ENCODE data around the gene SCN5A.
"Not testable (repeated sequence)": the region's sequence is repeated elsewhere in the genome, so short reads cannot be mapped to it uniquely, and the experiment has no call there.

SCN5A gene

GRCh38 chr3:38578551-38578950, 70.9 kb downstream of the SCN5A start:
- DNase-seq (ENCODE audit: low spot score): no peak

- no peak for DNase-seq (ENCODE audit: low spot score)
Observed at GRCh38 chr3:38578081-38578475, 71.4 kb downstream of the SCN5A start.

- DNase-seq (ENCODE audit: low spot score): no peak
Observed at GRCh38 chr3:38577371-38578080, 72.0 kb downstream of the SCN5A start.

GRCh38 chr3:38576526-38577370, 72.7 kb downstream of the SCN5A start:
- no peak for DNase-seq (ENCODE audit: low spot score)

GRCh38 chr3:38576131-38576525, 73.4 kb downstream of the SCN5A start:
- no peak for DNase-seq (ENCODE audit: low spot score)

GRCh38 chr3:38575279-38575843, 74.1 kb downstream of the SCN5A start:
- no peak for DNase-seq (ENCODE audit: low spot score)

GRCh38 chr3:38574411-38575278, 74.8 kb downstream of the SCN5A start:
- DNase-seq (ENCODE audit: low spot score): no peak

- DNase-seq (ENCODE audit: low spot score): no peak
Observed at GRCh38 chr3:38573556-38573955, 75.9 kb downstream of the SCN5A start.

- no peak for DNase-seq (ENCODE audit: low spot score)
Observed at GRCh38 chr3:38573111-38573510, 76.4 kb downstream of the SCN5A start.

GRCh38 chr3:38567498-38567897, 82.0 kb downstream of the SCN5A start:
- no peak for DNase-seq (ENCODE audit: low spot score)

GRCh38 chr3:38566794-38567193, 82.7 kb downstream of the SCN5A start:
- not testable (repeated sequence) for DNase-seq (ENCODE audit: low spot score)

- DNase-seq (ENCODE audit: low spot score): no peak
Observed at GRCh38 chr3:38566215-38566528, 83.3 kb downstream of the SCN5A start.

GRCh38 chr3:38565339-38566214, 83.9 kb downstream of the SCN5A start:
- DNase-seq (ENCODE audit: low spot score): no peak

- no peak for DNase-seq (ENCODE audit: low spot score)
Observed at GRCh38 chr3:38564631-38565338, 84.7 kb downstream of the SCN5A start.

- no peak for DNase-seq (ENCODE audit: low spot score)
Observed at GRCh38 chr3:38563886-38564270, 85.6 kb downstream of the SCN5A start.

GRCh38 chr3:38563070-38563885, 86.2 kb downstream of the SCN5A start:
- DNase-seq (ENCODE audit: low spot score): no peak

GRCh38 chr3:38562467-38562925, 87.0 kb downstream of the SCN5A start:
- no peak for DNase-seq (ENCODE audit: low spot score)

GRCh38 chr3:38561746-38562466, 87.6 kb downstream of the SCN5A start:
- DNase-seq (ENCODE audit: low spot score): no peak
